Neuronal stem cell (in vitro differentiated cells): Measurements from ENCODE around the gene U2AF1.
"Not testable (repeated sequence)": the region's sequence is repeated elsewhere in the genome, so short reads cannot be mapped to it uniquely, and the experiment has no call there.

Source experiments
- DNase-seq: peaks from one replicate; pipeline ENCODE4 v3.0.0-alpha.2; 2013; ENCODE audit warnings: low spot score
- H2AFZ ChIP-seq: one replicate; pipeline ENCODE4 v1.6.1; 2013; ENCODE audit warnings: mild to moderate bottlenecking, low read length, inconsistent platforms
- H2AK5ac ChIP-seq: 2 replicates; pipeline ENCODE4 v1.6.1; 2013; ENCODE audit warnings: low read depth, mild to moderate bottlenecking, inconsistent platforms, low read length, moderate library complexity, mixed read lengths
- H2BK120ac ChIP-seq: 2 replicates; pipeline ENCODE4 v1.6.1; 2013; ENCODE audit warnings: low read depth, mild to moderate bottlenecking, inconsistent platforms, low read length, moderate library complexity, mixed read lengths
- H2BK12ac ChIP-seq: one replicate; pipeline ENCODE4 v1.6.1; 2013; ENCODE audit warnings: low read length, inconsistent platforms
- H2BK15ac ChIP-seq: 2 replicates; pipeline ENCODE4 v1.6.1; 2013; ENCODE audit warnings: mild to moderate bottlenecking, low read length, inconsistent platforms, mixed read lengths
- H2BK5ac ChIP-seq: one replicate; pipeline ENCODE4 v1.6.1; 2013; ENCODE audit warnings: inconsistent platforms, mild to moderate bottlenecking, low read length, moderate library complexity
- H3K14ac ChIP-seq: one replicate; pipeline ENCODE4 v1.6.1; 2013; ENCODE audit warnings: low read length, inconsistent platforms
- H3K18ac ChIP-seq: 2 replicates; pipeline ENCODE4 v1.6.1; 2013; ENCODE audit warnings: low read length, inconsistent platforms
- H3K23ac ChIP-seq: 2 replicates; pipeline ENCODE4 v1.6.1; 2013; ENCODE audit warnings: low read depth, mild to moderate bottlenecking, mixed read lengths, low read length, inconsistent platforms; ENCODE audit not compliant: poor library complexity
- H3K27ac ChIP-seq: replicated peaks from 3 replicates; pipeline ENCODE4 v1.5.1; 2013; ENCODE audit warnings: low read length, inconsistent platforms
- H3K27me3 ChIP-seq, 3 experiments: 2 replicates each; pipeline ENCODE4 v1.6.1; 2013; ENCODE audit warnings: low read length in 3 of 3, mild to moderate bottlenecking in 2 of 3, inconsistent platforms in 1 of 3, low read depth in 1 of 3, mixed read lengths in 1 of 3, moderate library complexity in 1 of 3; ENCODE audit not compliant: control insufficient read depth in 3 of 3, insufficient read depth in 3 of 3
- H3K36me3 ChIP-seq, 2 donors: replicated peaks in 1 of 2; 2 replicates each; pipeline ENCODE4 v1.6.1; 2013; ENCODE audit warnings: low read length in 2 of 2; ENCODE audit not compliant: control insufficient read depth in 2 of 2, insufficient read depth in 2 of 2
- H3K4ac ChIP-seq: 2 replicates; pipeline ENCODE4 v1.6.1; 2013; ENCODE audit warnings: inconsistent platforms, mild to moderate bottlenecking, low read length, moderate library complexity
- H3K4me1 ChIP-seq, 2 donors: 1 replicate in 1 of 2; 2 replicates in 1 of 2; pipeline ENCODE4 v1.6.1; 2013; ENCODE audit warnings: low read length in 2 of 2, low read depth in 1 of 2; ENCODE audit not compliant: control insufficient read depth in 2 of 2, insufficient read depth in 1 of 2
- H3K4me2 ChIP-seq: one replicate; pipeline ENCODE4 v1.6.1; 2013; ENCODE audit warnings: mild to moderate bottlenecking, low read length, inconsistent platforms; ENCODE audit not compliant: insufficient read depth, poor library complexity, severe bottlenecking
- H3K4me3 ChIP-seq, 2 donors: 2 replicates each; pipeline ENCODE4 v1.5.1; 2013; ENCODE audit warnings: low read length in 2 of 2, mild to moderate bottlenecking in 2 of 2, inconsistent platforms in 1 of 2, moderate library complexity in 1 of 2
- H3K79me1 ChIP-seq: one replicate; pipeline ENCODE4 v1.6.1; 2013; ENCODE audit warnings: low read depth, mild to moderate bottlenecking, inconsistent platforms, low read length, moderate library complexity
- H3K9ac ChIP-seq: one replicate; pipeline ENCODE4 v1.6.1; 2013; ENCODE audit warnings: mild to moderate bottlenecking, low read depth, low read length, inconsistent platforms; ENCODE audit not compliant: poor library complexity
- H3K9me3 ChIP-seq, 2 donors: replicated peaks in 1 of 2; 2 replicates each; pipeline versions ENCODE3 to v1.6.1; 2013; ENCODE audit warnings: low read length in 2 of 2, mild to moderate bottlenecking in 2 of 2, inconsistent platforms in 1 of 2, low read depth in 1 of 2, mixed read lengths in 1 of 2, moderate library complexity in 1 of 2; ENCODE audit not compliant: control insufficient read depth in 2 of 2, insufficient read depth in 1 of 2
- H4K8ac ChIP-seq: one replicate; pipeline ENCODE4 v1.6.1; 2013; ENCODE audit warnings: low read depth, mild to moderate bottlenecking, inconsistent platforms, low read length, moderate library complexity
- H4K91ac ChIP-seq: one replicate; pipeline ENCODE4 v1.6.1; 2013; ENCODE audit warnings: low read length, low read depth, mild to moderate bottlenecking, inconsistent platforms; ENCODE audit not compliant: poor library complexity
- WGBS, 2 donors: extraction: QIAGEN DNeasy Blood & Tissue Kit; methylation state at CpG; one replicate each; pipeline ENCODE4 v1.1.7; 2013; ENCODE audit warnings: missing lambda C conversion rate in 2 of 2, mixed read lengths in 1 of 2; ENCODE audit not compliant: insufficient read length in 2 of 2, insufficient replicate concordance in 1 of 2; ENCODE audit errors: extremely low coverage in 2 of 2; 5-methylcytosine and 5-hydroxymethylcytosine counted together

U2AF1 gene

GRCh38 chr21:43075170-43076022 lies 32.0 kb downstream of the U2AF1 start, which contains the start of gene CBS:
Gene CBS (minus strand): TSS chr21:43075835. CDS start chr21:43072193, 3,642 bp downstream.
- not testable (repeated sequence) for H3K79me1 ChIP-seq, H3K9me3 ChIP-seq, H4K91ac ChIP-seq, H2BK120ac ChIP-seq, H2BK12ac ChIP-seq, H3K23ac ChIP-seq, H3K14ac ChIP-seq, H3K36me3 ChIP-seq, H2BK15ac ChIP-seq, H3K4ac ChIP-seq, H3K4me3 ChIP-seq, H3K18ac ChIP-seq, H3K9ac ChIP-seq, DNase-seq, H2BK5ac ChIP-seq, H3K27ac ChIP-seq, H3K4me1 ChIP-seq, H3K27me3 ChIP-seq, H4K8ac ChIP-seq, H2AK5ac ChIP-seq
- H2AFZ ChIP-seq: peak within 1 kb of the TSS; percentile 56
- peak within 1 kb of the TSS; percentile 11 for H3K4me2 ChIP-seq
- WGBS, 2 donors: no CpG with 5 or more reads among the region's 84 CpGs

GRCh38 chr21:43074401-43075169 lies 32.8 kb downstream of the U2AF1 start:
- H2BK120ac ChIP-seq, H3K79me1 ChIP-seq, H3K14ac ChIP-seq, H3K27me3 ChIP-seq, H3K23ac ChIP-seq, H3K9ac ChIP-seq, H3K4me2 ChIP-seq, H3K18ac ChIP-seq, H3K27ac ChIP-seq, H4K8ac ChIP-seq, H3K9me3 ChIP-seq, H2BK5ac ChIP-seq, H3K4ac ChIP-seq, H2BK12ac ChIP-seq, H4K91ac ChIP-seq, H2AFZ ChIP-seq, H3K36me3 ChIP-seq, H2AK5ac ChIP-seq, H3K4me1 ChIP-seq, DNase-seq, H2BK15ac ChIP-seq, H3K4me3 ChIP-seq: not testable (repeated sequence)
- WGBS, 2 donors: no CpG with 5 or more reads among the region's 74 CpGs

- not testable (repeated sequence) for H3K36me3 ChIP-seq, H2AK5ac ChIP-seq, H3K79me1 ChIP-seq
These were observed 34.6 kb downstream of the U2AF1 start for GRCh38 chr21:43072742-43073141.

GRCh38 chr21:43069682-43070081 lies 37.7 kb downstream of the U2AF1 start:
- not testable (repeated sequence) for DNase-seq, H3K36me3 ChIP-seq, H2BK15ac ChIP-seq, H3K4me3 ChIP-seq, H4K91ac ChIP-seq, H3K23ac ChIP-seq, H3K4ac ChIP-seq, H3K4me2 ChIP-seq, H3K27me3 ChIP-seq, H2BK5ac ChIP-seq, H2AK5ac ChIP-seq, H3K18ac ChIP-seq, H3K9me3 ChIP-seq, H3K9ac ChIP-seq, H2BK12ac ChIP-seq, H3K27ac ChIP-seq, H3K4me1 ChIP-seq, H2BK120ac ChIP-seq, H3K79me1 ChIP-seq, H4K8ac ChIP-seq, H3K14ac ChIP-seq, H2AFZ ChIP-seq
- WGBS, 2 donors: no CpG with 5 or more reads among the region's 10 CpGs

More at GRCh38 chr21:43072742-43073141, 34.6 kb downstream of the U2AF1 start:
- not testable (repeated sequence) for H3K27ac ChIP-seq, H2BK12ac ChIP-seq, H3K18ac ChIP-seq, H2AFZ ChIP-seq, H4K8ac ChIP-seq, H3K4me1 ChIP-seq, H3K27me3 ChIP-seq, H3K14ac ChIP-seq, H3K9me3 ChIP-seq, H3K4me3 ChIP-seq, H2BK5ac ChIP-seq, H2BK15ac ChIP-seq, H2BK120ac ChIP-seq, DNase-seq, H3K23ac ChIP-seq, H3K9ac ChIP-seq, H4K91ac ChIP-seq, H3K4me2 ChIP-seq, H3K4ac ChIP-seq
- no CpG with 5 or more reads among the region's 11 CpGs for WGBS, 2 donors
